ENCODE measurements around the gene ABCB6. TPM values are rescaled to one million over a fixed set of nuclear protein-coding genes. Genes with fewer than 3 reads are reported as not detected.

ABCB6 gene
- total and polyA plus RNA-seq, 2 of the 8 experiments (the other 6 are each of a cell fraction or from before 2014, with no cell fraction given), result 44.9 to 50.6 TPM

- TF ChIP-seq RAD21 (IDR thresholded peaks at IDR 0.05 in 1 of 2, conservative IDR thresholded peaks at IDR 0.05 in 1 of 2; ENCODE audit: low read depth in 2 of 2, low read length in 2 of 2) (peak; percentile 78 to 82), SUZ12 (IDR thresholded peaks at IDR 0.05; ENCODE audit: low read length) (no peak), KDM5A (IDR thresholded peaks at IDR 0.05; ENCODE audit: low read length) (no peak), SIN3A (conservative IDR thresholded peaks at IDR 0.05 in 1 of 2, IDR thresholded peaks at IDR 0.05 in 1 of 2; ENCODE audit: low read depth in 1 of 2, low read length in 2 of 2) (peak in 1 of 2 experiments; percentile 53; a peak in 1 of 4 replicates), KDM4A (IDR thresholded peaks at IDR 0.05; ENCODE audit: low read depth, low read length, severe bottlenecking) (peak; percentile 94), SP2 (IDR thresholded peaks at IDR 0.05; ENCODE audit: low read length) (no peak), CBX8 (IDR thresholded peaks at IDR 0.05; ENCODE audit: borderline replicate concordance, low read depth, low read length) (no peak), EP300 (IDR thresholded peaks at IDR 0.05; ENCODE audit: borderline replicate concordance in 1 of 2, low read depth in 2 of 2, low read length in 2 of 2) (no peak), EZH2 (IDR thresholded peaks at IDR 0.05; ENCODE audit: low read depth, low read length, severe bottlenecking) (no peak), USF2 (IDR thresholded peaks at IDR 0.05; ENCODE audit: low read length) (no peak)
These were observed 58.4 kb downstream of the ABCB6 start, which contains the start of gene NHEJ1 (continued) for GRCh38 chr2:219160186-219161017.

Other genes with a start within 250 kb of the ABCB6 start
- not detected in 2 replicates for gene FEV, start 233.8 kb downstream of the ABCB6 start, total RNA-seq (2021; fragmentation: NEBNext Ultra II Directional; extraction: Animal tissue kit (Norgen Biotek cat#: 25700))
- gene FEV, start 233.8 kb downstream of the ABCB6 start, polyA plus RNA-seq (2011; rRNA removed), result not detected in 2 replicates
- gene CRYBA2, start 225.5 kb downstream of the ABCB6 start, total RNA-seq (2021; fragmentation: NEBNext Ultra II Directional; extraction: Animal tissue kit (Norgen Biotek cat#: 25700)), result not detected in 2 replicates
- not detected in 2 replicates for gene CRYBA2, start 225.5 kb downstream of the ABCB6 start, polyA plus RNA-seq (2011; rRNA removed)
- 0.13 and 0.19 TPM in 2 replicates for gene CFAP65, start 177.4 kb downstream of the ABCB6 start, total RNA-seq (2021; fragmentation: NEBNext Ultra II Directional; extraction: Animal tissue kit (Norgen Biotek cat#: 25700))
- gene CFAP65, start 177.4 kb downstream of the ABCB6 start, polyA plus RNA-seq (2011; rRNA removed), result 0.38 and 0.45 TPM in 2 replicates
- gene IHH, start 158.0 kb downstream of the ABCB6 start, total RNA-seq (2021; fragmentation: NEBNext Ultra II Directional; extraction: Animal tissue kit (Norgen Biotek cat#: 25700)), result not detected in 2 replicates
- gene IHH, start 158.0 kb downstream of the ABCB6 start, polyA plus RNA-seq (2011; rRNA removed), result 0.03 and 0.13 TPM in 2 replicates
- 22.7 and 25.7 TPM in 2 replicates for gene NHEJ1, start 58.1 kb downstream of the ABCB6 start, total RNA-seq (2021; fragmentation: NEBNext Ultra II Directional; extraction: Animal tissue kit (Norgen Biotek cat#: 25700))
- gene NHEJ1, start 58.1 kb downstream of the ABCB6 start, polyA plus RNA-seq (2011; rRNA removed), result 19.4 and 24.1 TPM in 2 replicates
- 0.84 and 0.90 TPM in 2 replicates for gene SLC23A3, start 48.9 kb downstream of the ABCB6 start, total RNA-seq (2021; fragmentation: NEBNext Ultra II Directional; extraction: Animal tissue kit (Norgen Biotek cat#: 25700))
- gene SLC23A3, start 48.9 kb downstream of the ABCB6 start, polyA plus RNA-seq (2011; rRNA removed), result 0.31 and 0.35 TPM in 2 replicates
- 32.9 and 33.0 TPM in 2 replicates for gene CNPPD1, start 42.0 kb downstream of the ABCB6 start, total RNA-seq (2021; fragmentation: NEBNext Ultra II Directional; extraction: Animal tissue kit (Norgen Biotek cat#: 25700))
- 35.9 and 44.8 TPM in 2 replicates for gene CNPPD1, start 42.0 kb downstream of the ABCB6 start, polyA plus RNA-seq (2011; rRNA removed)
- 50.2 and 51.3 TPM in 2 replicates for gene RETREG2, start 40.7 kb downstream of the ABCB6 start, total RNA-seq (2021; fragmentation: NEBNext Ultra II Directional; extraction: Animal tissue kit (Norgen Biotek cat#: 25700))
- gene RETREG2, start 40.7 kb downstream of the ABCB6 start, polyA plus RNA-seq (2011; rRNA removed), result 66.8 and 67.4 TPM in 2 replicates
- 16.0 and 16.6 TPM in 2 replicates for gene ZFAND2B, start 12.2 kb downstream of the ABCB6 start, total RNA-seq (2021; fragmentation: NEBNext Ultra II Directional; extraction: Animal tissue kit (Norgen Biotek cat#: 25700))
- gene ZFAND2B, start 12.2 kb downstream of the ABCB6 start, polyA plus RNA-seq (2011; rRNA removed), result 17.9 and 20.2 TPM in 2 replicates
- 43.6 and 43.8 TPM in 2 replicates for gene ATG9A, start 10.7 kb upstream of the ABCB6 start, total RNA-seq (2021; fragmentation: NEBNext Ultra II Directional; extraction: Animal tissue kit (Norgen Biotek cat#: 25700))
- 66.8 and 82.2 TPM in 2 replicates for gene ATG9A, start 10.7 kb upstream of the ABCB6 start, polyA plus RNA-seq (2011; rRNA removed)
- gene ANKZF1, start 10.8 kb upstream of the ABCB6 start, total RNA-seq (2021; fragmentation: NEBNext Ultra II Directional; extraction: Animal tissue kit (Norgen Biotek cat#: 25700)), result 44.4 and 50.1 TPM in 2 replicates
- gene ANKZF1, start 10.8 kb upstream of the ABCB6 start, polyA plus RNA-seq (2011; rRNA removed), result 32.5 and 43.7 TPM in 2 replicates
- 3.2 and 3.7 TPM in 2 replicates for gene GLB1L, start 26.5 kb upstream of the ABCB6 start, total RNA-seq (2021; fragmentation: NEBNext Ultra II Directional; extraction: Animal tissue kit (Norgen Biotek cat#: 25700))
- 3.7 and 4.0 TPM in 2 replicates for gene GLB1L, start 26.5 kb upstream of the ABCB6 start, polyA plus RNA-seq (2011; rRNA removed)
- 17.0 and 21.3 TPM in 2 replicates for gene STK16, start 26.5 kb upstream of the ABCB6 start, total RNA-seq (2021; fragmentation: NEBNext Ultra II Directional; extraction: Animal tissue kit (Norgen Biotek cat#: 25700))
- gene STK16, start 26.5 kb upstream of the ABCB6 start, polyA plus RNA-seq (2011; rRNA removed), result 51.4 and 69.9 TPM in 2 replicates
- gene TUBA4B, start 34.3 kb upstream of the ABCB6 start, total RNA-seq (2021; fragmentation: NEBNext Ultra II Directional; extraction: Animal tissue kit (Norgen Biotek cat#: 25700)), result 0.24 TPM in 1 of 2 replicates, not detected in the other
- gene TUBA4B, start 34.3 kb upstream of the ABCB6 start, polyA plus RNA-seq (2011; rRNA removed), result 0.08 and 0.25 TPM in 2 replicates
- gene TUBA4A, start 35.0 kb upstream of the ABCB6 start, total RNA-seq (2021; fragmentation: NEBNext Ultra II Directional; extraction: Animal tissue kit (Norgen Biotek cat#: 25700)), result 59.5 and 67.3 TPM in 2 replicates
- 172 and 174 TPM in 2 replicates for gene TUBA4A, start 35.0 kb upstream of the ABCB6 start, polyA plus RNA-seq (2011; rRNA removed)
- gene DNAJB2, start 60.4 kb upstream of the ABCB6 start, total RNA-seq (2021; fragmentation: NEBNext Ultra II Directional; extraction: Animal tissue kit (Norgen Biotek cat#: 25700)), result 26.3 and 33.5 TPM in 2 replicates
- 21.0 and 28.6 TPM in 2 replicates for gene DNAJB2, start 60.4 kb upstream of the ABCB6 start, polyA plus RNA-seq (2011; rRNA removed)
- gene PTPRN, start 90.4 kb upstream of the ABCB6 start, total RNA-seq (2021; fragmentation: NEBNext Ultra II Directional; extraction: Animal tissue kit (Norgen Biotek cat#: 25700)), result 5.2 and 5.4 TPM in 2 replicates
- 8.2 and 17.4 TPM in 2 replicates for gene PTPRN, start 90.4 kb upstream of the ABCB6 start, polyA plus RNA-seq (2011; rRNA removed)
- not detected in 2 replicates for gene RESP18, start 113.8 kb upstream of the ABCB6 start, total RNA-seq (2021; fragmentation: NEBNext Ultra II Directional; extraction: Animal tissue kit (Norgen Biotek cat#: 25700))
- gene RESP18, start 113.8 kb upstream of the ABCB6 start, polyA plus RNA-seq (2011; rRNA removed), result 0.11 TPM in 1 of 2 replicates, not detected in the other
- gene DNPEP, start 169.0 kb upstream of the ABCB6 start, total RNA-seq (2021; fragmentation: NEBNext Ultra II Directional; extraction: Animal tissue kit (Norgen Biotek cat#: 25700)), result 59.8 and 64.2 TPM in 2 replicates
- 109 and 142 TPM in 2 replicates for gene DNPEP, start 169.0 kb upstream of the ABCB6 start, polyA plus RNA-seq (2011; rRNA removed)
- 1.5 and 1.8 TPM in 2 replicates for gene DES, start 199.4 kb upstream of the ABCB6 start, total RNA-seq (2021; fragmentation: NEBNext Ultra II Directional; extraction: Animal tissue kit (Norgen Biotek cat#: 25700))
- 3.8 and 4.3 TPM in 2 replicates for gene DES, start 199.4 kb upstream of the ABCB6 start, polyA plus RNA-seq (2011; rRNA removed)
- gene SPEG, start 215.9 kb upstream of the ABCB6 start, total RNA-seq (2021; fragmentation: NEBNext Ultra II Directional; extraction: Animal tissue kit (Norgen Biotek cat#: 25700)), result 32.0 and 36.7 TPM in 2 replicates
- gene SPEG, start 215.9 kb upstream of the ABCB6 start, polyA plus RNA-seq (2011; rRNA removed), result 19.9 and 37.1 TPM in 2 replicates

Measured in H1 (cell line).